Stimulated activated CD8-positive, alpha-beta memory T cell treated with anti-CD3 and anti-CD28 coated beads, Interleukin-4, amount 100 ng/mL, for 4 hours (primary cell): ENCODE results near the gene ALG14.

Source experiments
- DNase-seq, 2 donors: peaks; one replicate each; pipeline ENCODE4 v3.0.0-alpha.2; 2020; ENCODE audit warnings: low read depth in 2 of 2, low spot score in 1 of 2

Gene ALG14

DNA sequence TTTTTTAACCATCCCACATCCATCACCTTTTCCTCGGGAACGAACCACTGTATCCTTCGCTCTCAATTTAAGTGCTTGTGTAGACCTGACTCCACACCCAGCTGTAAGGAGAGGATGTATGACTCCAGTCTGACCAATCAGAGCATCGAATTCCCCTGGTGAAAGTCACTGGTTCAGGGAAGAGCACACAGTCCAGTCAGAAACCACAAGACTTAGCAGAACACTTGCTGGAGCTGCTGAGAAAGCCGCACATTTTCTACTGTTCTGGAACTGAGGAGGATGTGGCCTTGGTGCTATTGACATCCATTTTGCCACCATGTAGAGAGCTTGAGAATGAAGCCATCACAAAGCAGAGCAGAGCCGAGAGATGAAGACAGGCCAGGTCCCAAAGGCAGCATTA lies 86.0 kb downstream of the ALG14 start:
- no peak for DNase-seq

DNA sequence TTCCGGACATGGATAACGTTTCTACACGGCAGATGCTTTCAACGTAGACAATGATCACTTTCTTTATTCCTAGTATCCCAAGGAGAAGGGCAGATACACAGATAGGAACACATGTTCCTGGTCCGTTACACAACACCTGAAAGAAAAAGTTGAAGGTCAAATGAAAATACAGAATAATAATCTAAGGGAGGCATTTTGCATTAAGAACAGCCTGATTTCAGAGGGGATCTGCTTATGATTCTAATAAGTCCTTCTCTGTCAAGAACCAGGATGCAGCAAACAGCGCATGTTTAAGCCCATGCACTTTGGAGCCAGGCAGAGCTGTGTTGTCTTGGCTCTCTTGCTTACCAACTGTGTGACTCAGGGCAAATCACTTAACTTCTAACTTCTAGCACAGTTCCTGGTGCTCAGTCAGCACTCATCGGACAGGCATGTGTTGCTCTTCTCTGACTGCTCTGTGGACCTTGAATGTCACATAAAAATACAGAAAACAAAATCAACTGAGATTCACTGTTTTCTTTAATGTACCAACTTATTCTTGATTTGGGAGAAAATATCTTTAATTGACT lies 89.5 kb downstream of the ALG14 start:
- DNase-seq, result no peak

DNA sequence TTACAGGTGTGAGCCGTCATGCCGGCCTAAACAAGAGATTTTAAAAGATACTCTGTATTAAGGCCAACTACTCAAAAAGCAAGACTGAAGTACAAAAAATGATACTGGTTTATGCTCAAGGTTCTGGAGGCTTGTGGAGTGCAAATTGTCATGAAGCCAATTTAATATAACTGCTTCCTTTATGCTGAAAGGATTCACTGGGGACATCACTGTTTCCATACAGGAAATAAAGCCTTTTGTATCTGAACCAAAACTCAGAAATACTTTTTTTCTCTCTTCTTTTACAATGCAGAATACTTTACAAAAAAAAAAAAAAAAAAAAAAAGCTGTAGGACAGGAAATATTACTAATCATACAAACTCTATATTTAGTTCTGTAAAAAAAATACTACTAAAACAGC lies 90.4 kb downstream of the ALG14 start:
- DNase-seq, result no peak

DNA sequence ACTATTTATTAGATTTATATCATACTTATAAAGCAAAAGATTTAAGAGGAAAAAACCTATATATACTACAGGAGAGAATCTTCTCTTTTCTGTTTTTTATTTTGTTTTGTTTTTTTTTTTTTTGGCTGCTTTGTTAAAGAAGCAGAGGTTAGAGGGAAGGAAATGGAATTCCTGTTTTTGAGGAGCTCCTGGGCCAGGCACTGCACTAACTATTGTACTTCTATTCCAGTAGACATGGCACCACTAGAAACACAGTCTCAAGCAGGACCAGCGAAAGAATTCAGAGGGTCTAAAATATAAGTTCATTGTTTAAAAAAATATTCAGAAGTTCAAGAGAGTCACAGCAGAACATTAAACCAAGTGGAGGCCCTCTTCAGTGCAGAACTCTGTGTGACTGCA lies 91.2 kb downstream of the ALG14 start:
- no peak for DNase-seq

DNA sequence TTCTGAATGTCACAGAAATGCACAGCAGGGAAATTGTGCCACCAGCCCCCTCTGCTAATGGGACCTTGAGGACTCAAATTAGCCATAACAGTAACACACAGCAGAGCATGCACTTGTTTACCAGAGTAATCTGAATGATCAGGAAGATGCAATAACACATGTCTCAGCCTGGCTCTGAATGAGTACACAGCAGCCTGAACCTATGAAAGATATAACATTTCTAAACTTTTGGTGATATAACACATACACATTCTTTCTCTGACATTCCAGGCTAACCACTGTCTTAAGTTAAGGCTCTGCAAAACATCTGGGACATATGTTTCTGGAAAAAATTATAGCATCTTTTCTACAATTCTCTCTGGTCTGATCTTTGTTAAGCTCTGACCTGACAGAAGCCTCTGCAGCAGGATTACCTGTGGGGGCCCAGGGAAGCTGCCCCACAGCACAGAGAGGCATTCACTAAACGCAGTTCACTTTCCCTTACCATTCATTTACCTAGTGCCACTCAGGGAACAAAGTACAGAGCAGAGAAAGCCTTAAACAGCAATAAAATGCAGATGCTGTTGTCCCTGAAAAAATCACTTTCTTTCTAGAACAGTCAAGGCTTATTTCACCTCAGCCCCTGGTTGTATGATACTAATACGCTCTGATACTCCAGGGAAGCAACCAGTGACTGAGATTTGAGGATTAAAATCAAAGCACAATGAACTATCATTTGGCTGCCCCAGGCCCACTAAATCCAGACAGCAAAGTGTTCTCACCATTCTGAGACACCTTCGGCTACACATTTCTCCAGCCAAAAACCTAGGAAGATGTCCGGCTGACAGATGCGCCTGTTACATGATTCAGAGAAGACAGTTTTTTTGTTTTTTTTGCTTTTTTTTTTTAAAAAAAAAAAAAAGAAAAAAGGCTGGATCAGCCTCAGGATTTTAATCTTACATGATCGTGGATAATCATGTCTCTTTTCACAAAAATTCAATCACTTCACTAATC lies 91.9 kb downstream of the ALG14 start:
- no peak for DNase-seq

DNA sequence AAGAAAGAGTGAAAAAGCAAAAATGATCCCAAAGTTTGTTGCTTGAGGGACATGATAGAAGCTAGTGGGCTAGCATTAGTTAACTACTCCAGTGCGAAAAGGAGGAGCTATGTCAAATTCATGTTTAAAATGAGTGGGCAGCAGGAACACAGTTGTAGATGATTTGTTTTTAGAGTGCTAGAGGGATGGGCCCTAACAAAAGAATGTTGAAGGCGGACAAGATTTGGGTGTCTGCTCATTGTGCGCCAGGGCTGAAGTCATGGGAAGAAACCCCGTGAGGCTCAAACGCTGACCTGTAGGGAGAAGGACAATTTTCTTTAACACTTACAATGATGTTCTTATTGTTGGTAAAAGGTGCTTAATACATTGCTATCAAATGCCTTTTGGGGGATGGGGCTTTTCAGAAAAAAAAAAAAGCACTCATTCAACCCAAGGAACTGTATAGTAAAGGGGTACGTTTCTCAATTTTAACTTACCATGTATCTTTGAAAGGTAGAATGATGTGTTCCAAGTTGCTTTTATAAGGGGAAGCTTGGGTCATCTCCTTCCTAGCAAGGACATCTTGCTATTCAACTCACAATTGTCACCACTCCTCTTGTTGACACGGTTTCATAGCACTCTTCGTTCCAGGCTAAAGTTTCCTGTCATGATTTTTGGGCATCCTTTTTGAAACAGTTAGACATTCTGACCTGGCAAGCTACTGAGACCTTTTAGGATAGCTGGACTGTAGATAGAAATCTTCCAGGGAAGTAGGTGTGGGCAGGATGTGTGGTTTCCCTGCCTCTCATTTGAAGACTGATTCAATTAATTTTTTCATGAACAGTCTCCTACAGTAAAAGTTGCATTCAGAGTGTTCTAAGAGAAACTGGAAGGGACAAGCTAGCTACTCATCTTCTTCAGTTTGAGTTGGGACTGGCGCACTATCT lies 92.8 kb downstream of the ALG14 start:
- no peak for DNase-seq

DNA sequence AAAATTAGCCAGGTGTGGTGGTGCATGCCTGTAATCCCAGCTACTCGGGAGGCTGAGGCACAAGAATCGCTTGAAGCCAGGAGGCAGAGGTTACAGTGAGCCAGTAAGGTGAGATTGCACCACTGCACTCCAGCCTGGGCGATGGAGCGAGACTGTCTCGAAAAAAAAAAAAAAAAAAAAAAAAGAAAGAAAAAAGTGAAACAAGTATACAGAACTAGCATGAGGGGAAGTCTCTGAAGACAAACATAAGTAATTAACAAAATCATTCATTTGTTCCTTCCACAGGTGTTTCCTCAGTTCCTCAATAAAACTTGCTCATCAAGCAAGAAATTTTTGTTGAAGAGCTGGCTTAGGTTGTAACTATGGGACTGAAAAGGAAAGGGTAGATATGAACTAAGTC lies 93.6 kb downstream of the ALG14 start:
- DNase-seq, result no peak

DNA sequence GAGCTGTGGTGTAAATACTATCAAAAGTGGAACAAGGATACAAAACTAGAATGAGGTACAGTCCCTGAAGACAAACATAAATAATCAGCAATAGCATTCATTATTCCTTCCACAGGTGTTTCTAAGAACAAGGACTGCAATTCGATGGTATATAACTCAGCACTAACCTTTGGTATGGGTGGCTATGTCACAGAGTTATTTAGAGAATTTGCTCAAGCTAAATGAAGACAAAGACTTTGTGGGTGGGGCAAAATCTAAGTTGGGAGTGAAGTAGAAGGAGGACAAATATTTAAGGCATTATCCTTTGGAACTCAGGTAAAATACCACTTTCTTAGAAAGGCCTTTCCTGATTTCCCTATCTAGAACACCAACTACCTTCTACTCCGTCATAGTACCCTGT lies 94.3 kb downstream of the ALG14 start:
- DNase-seq, result no peak

DNA sequence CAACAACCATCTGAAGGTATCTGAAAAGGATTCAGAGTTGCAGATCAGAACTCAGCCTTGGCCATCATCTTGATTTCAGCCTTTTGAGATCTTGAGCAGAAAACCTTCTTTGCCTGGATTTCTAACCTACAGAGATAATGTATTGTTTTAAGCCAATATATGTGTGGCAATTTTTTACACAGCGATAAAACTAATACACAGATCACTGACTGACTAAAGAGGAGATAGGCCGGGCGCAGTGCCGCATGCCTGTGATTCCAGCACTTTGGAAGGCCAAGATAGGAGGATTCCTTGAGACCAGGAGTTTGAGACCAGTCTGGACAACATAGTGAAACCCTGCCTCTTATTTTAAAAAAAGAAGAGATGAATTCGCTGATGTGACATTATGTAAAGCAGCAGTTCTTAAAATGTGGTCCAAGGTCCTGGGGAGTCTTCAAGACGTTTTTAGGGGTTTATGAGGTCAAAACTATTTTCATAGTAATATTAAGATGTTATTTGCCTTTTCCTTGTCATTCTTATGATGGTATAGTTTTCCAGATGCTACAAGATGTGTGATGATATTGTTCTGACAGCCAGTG lies 95.7 kb downstream of the ALG14 start:
- DNase-seq, result no peak

DNA sequence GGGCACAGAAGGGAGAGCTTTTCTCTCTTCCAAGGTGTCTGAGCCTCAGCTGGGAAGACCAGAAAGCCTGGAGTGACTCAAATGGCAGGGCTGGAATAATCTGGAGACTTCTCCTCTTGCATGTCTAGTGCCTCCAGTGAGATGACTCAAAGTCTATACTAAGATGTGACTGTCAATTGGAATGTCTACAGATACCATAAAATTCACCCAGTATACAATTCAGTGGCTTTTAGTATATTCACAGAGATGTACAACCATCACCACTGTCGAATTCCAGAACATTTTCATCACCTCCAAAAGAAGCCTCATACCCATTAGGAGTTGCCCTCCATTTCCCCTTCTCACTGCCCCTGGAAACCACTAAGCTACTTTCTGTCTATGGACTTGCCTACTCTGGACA lies 97.9 kb downstream of the ALG14 start:
- no peak for DNase-seq

DNA sequence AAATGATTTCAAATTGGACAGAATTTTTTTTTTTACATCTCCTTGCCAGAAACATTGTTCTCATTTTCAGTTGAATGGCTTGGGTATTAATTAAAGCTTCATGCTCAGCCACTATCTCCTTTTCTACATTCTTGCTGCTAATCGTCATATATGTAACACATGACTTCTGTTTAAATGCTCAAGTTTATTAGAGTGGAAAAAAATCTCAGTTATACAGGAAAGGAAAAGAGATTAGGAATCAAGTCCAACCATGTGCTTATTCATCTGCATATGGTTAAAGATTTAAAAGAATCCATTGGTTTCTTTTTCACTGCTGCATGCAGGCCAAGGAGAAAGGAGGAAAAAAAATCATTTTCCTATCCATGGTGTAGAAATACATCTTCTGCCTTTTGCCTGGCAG lies 98.5 kb downstream of the ALG14 start:
- no peak for DNase-seq

DNA sequence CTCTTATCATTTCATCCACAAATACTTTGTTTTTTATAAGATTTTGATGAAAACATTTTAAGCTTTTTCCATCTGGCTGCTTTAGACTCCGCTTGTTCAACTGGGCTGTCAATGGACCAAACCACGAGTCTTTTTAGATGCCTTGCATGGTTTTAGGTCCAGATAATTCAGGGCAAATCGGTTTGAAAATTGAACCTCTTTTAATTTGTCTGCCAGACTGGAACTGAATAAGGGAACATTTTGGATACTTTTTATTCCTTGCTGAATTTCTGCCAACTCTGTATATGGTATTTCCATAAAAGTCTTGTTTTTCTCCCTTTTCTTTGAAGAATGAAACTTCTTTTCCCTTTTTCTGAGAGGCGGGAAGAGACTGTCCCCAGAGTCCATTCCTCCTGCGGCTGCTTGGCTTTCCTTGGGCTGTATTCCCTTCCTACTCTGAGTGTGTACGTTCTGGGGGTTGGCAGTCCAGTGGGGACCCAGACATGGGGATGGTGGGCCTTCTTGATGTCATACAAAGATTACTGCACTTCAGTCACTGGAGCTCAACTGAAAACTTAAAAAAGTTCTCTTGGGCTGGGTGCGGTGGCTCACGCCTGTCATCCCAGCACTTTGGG lies 99.3 kb downstream of the ALG14 start:
- no peak for DNase-seq

DNA sequence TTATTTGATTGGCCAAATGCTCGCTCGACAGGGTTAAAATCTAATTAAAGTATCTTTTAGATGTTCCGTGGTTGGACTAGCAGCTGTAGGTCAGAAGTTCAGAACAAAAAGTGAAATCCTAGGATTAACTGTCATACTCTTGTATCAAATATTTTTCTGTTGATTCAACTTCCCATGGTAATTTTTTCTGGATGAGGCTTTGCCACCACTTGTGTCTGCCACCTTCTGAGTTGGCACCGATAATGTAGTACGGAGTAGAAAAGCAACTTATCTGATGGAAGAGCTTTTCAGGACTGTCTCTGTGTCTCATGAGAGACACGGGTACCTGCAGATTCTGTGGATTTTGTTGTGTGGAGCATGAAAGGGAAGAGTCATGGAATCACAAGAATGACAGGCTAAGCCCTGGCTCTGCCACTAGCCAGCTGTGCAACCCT lies 101.2 kb downstream of the ALG14 start:
- DNase-seq, result no peak

DNA sequence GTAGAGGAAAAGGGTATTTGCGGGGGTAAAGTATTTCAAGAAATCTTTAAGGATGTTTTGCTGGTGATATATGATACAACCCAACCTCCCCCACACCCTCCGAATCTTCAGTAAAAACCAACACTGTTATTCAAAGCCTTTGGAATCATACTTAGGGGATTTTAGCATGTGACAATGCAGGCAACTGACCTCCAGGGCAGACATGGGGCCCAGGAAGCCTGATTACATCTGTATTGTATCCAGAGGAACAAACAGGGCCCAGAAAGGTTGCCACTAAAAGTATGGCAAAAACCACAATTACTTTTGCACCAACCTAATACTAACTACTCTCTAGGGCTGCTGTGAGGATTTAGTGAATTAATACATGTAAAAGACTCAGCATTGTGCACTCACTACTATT lies 102.0 kb downstream of the ALG14 start:
- no peak for DNase-seq

DNA sequence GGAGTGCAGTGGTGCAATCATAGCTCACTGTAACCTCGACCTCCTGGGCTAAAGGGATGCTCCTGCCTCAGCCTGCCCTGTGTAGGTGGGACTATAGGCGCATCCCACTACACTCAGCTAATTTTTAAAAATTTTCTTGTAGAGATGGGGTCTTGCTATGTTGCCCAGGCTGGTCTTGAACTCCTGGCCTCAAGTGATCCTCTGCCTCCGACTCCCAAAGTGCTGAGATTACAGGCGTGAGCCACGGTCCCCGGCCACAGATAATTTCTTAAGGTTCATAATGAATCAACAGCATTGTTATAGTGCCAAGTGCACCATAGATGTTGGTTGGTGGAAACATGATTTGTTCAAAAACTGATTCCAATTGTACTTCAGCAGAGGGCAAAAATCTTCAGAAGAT lies 103.6 kb downstream of the ALG14 start:
- no peak for DNase-seq

DNA sequence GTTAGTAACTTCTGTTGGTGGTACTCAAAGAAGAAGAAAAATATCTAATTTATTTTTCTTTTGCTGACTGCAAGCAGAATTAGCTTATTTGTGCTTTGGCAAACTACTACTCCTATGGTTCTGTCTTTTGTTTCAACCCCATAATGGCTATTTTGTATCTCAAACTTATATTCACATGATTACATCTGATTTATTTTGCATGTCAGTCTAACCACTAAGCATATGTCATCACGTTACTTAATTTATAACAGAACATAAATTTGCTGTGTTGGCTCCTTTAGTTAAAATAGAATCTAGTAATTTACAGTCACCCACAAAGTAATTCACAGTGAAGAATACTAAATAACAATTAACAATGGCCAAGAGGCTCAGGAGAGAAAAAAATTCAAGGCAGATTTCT lies 106.7 kb downstream of the ALG14 start:
- no peak for DNase-seq

DNA sequence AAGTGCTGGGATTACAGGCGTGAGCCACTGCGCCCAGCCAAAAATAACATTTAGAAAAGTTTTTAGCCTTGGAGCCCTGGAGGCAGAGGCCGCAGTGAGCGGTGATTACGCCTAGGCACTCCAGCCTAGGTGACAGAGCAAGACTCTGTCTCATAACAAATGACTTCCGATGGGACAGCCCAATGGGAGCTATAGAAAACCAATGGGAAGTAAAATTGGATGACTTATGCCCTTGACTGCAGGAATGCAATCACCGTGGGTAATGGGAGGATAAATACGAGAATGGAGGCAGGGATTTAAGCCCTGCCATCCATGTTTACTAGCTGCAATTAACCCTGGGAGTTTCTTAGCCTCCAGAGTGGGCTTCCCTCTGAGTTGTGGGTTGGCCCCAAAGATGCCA lies 108.9 kb downstream of the ALG14 start:
- no peak for DNase-seq

DNA sequence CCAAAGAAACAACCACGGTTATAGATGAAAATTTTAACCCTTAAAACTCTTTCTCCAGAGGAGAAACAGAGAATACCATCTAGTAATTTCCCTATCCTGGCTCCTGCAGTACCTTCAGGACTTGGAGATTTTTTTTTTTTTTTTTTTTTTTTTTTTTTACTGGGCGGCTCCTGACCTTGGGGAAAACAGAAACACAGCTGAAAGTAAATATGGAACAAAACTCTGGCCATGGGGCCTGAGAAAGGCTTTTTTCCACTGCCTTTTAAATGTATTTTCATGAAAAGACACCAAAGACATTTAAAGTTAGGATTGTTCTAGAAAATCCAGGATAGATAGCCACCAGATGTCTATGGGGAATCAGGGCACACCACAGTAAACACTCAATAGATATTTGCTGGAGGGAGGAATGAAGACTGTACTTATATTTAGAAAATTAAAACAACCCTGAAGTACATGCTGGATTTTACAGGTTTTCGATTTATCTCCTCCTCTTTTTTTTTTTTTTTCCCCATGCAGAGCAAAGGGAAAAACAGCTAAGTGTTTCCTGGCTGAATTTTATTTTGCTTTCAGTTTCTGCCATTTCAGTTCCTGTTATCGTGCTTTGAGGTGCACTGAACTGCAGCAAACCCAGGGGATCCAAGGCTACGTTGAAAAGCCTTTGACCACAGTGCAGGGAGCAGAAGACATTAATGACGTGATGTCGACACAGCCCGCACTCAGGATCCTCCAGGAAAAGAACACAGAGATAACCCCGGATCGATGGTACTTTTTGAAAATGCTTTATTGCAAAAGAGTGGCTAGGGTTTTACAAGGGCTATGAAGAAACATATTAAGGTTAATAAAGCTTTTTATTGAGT lies 110.1 kb downstream of the ALG14 start:
- DNase-seq, result no peak

DNA sequence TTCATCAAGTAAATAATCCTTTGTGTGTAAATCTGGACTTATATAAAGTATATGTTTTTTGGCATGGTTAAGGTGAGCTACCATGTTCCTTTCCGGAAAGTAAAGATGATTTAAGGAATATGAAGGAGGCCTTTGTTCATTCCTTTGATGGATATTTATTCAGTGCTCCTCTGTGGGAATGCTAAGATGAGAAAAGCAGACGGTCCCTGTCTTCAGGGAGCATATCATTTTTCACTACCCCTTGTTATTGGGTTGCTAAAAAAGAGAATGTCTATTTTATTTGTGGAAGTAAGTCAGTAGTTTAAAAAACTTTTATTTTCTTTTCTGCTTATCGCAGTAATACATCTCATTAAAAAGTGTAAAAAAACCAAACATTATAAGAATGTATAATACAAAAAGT lies 110.8 kb downstream of the ALG14 start:
- no peak for DNase-seq

DNA sequence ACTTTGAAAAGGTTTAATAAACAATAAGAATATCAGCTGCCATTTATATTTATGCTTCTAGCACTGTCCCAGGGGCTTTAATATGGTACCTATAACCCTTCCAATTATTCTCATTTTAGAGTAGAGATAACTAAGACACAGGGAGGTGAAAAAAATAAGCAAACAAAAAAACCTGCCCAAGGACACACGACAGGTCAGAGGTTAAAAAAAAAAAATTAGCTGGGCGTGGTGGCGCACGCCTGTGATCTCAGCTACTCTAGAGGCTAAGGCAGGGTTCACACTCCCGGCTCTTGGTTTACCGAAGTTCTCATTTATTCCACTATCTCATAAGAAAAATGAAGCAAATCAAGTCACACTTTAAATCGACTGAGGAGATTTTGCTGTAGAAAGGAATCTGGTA lies 111.2 kb downstream of the ALG14 start:
- no peak for DNase-seq
